HCT116 (cell line): ENCODE data around the gene MAGEC1. TPM values are rescaled to one million over a fixed set of nuclear protein-coding genes. Genes with fewer than 3 reads are reported as not detected.

Source experiments
- ATAC-seq: fragments of 200-7000 bp; cut with Tn5 transposase; 2 replicates; pipeline ENCODE4 v1.9.1; 2020; ENCODE audit warnings: mild to moderate bottlenecking, moderate library complexity
- BruUV-seq: library from RNA; stranded (reverse); fragments of 400-500 nt; replicated peaks from 2 replicates; lab custom pipeline; 2021; lab: Mats Ljungman, UMichigan
- CTCF ChIA-PET: fragments of 300-600 bp; sonication (Branson Sonifier 250); formaldehyde crosslinking; loops from one replicate; lab custom pipeline; 2021; ENCODE audit warnings: antibody characterized with exemption; lab: Charles Lee
- POLR2A ChIA-PET: fragments of 300-600, 350-600 bp; sonication (Branson Sonifier 250); formaldehyde crosslinking; loops from one replicate; lab custom pipeline; 2021; ENCODE audit warnings: antibody characterized with exemption; lab: Charles Lee
- RAD21 ChIA-PET, 2 experiments: fragments of 300-600 bp; sonication (Branson Sonifier 250); formaldehyde crosslinking; loops; one replicate each; lab custom pipeline; 2023; ENCODE audit warnings: low total read pairs in 2 of 2; ENCODE audit not compliant: uncharacterized antibody in 2 of 2, unreplicated experiment in 2 of 2, low non-redundant PET in 1 of 2; lab: Charles Lee
- DNase-seq: peaks from one replicate; pipeline ENCODE4 v3.0.0-alpha.2; 2010; ENCODE audit warnings: low read depth, low spot score
- H2AFZ ChIP-seq: fragments of 200-600 bp; shearing (Covaris generic), sonication (generic); 2 replicates; pipeline ENCODE4 v1.6.1; 2017; ENCODE audit warnings: low read depth, mixed run types, mixed read lengths, antibody characterized with exemption, low read length; ENCODE audit not compliant: poor library complexity, severe bottlenecking
- H3K27ac ChIP-seq: 2 replicates; pipeline ENCODE4 v1.5.1; 2012; ENCODE audit warnings: low read depth, low read length
- H3K27me3 ChIP-seq: fragments of 200-600 bp; sonication (generic); 2 replicates; pipeline ENCODE4 v1.6.1; 2016; ENCODE audit warnings: mixed run types, low read length, mixed read lengths; ENCODE audit not compliant: insufficient read depth
- H3K36me3 ChIP-seq, 2 experiments: fragments of 200-500 bp in 1 of 2; fragments of 200-600 bp in 1 of 2; sonication (Bioruptor generic) in 1 of 2; sonication (generic) in 1 of 2; 2 replicates each; pipeline versions ENCODE4 v1.5.1 to v1.6.1; 2014 to 2016; ENCODE audit warnings: low read length in 2 of 2, inconsistent platforms in 1 of 2, mixed read lengths in 1 of 2, mixed run types in 1 of 2; ENCODE audit not compliant: insufficient read depth in 2 of 2, control insufficient read depth in 1 of 2
- H3K4me1 ChIP-seq, 2 experiments: fragments of 200-600 bp in 1 of 2; sonication (generic) in 1 of 2; 2 replicates each; pipeline versions ENCODE4 v1.5.1 to v1.6.1; 2012 to 2017; ENCODE audit warnings: low read length in 2 of 2, inconsistent platforms in 1 of 2, mild to moderate bottlenecking in 1 of 2, mixed read lengths in 1 of 2, mixed run types in 1 of 2, moderate library complexity in 1 of 2; ENCODE audit not compliant: insufficient read depth in 2 of 2, control insufficient read depth in 1 of 2
- H3K4me2 ChIP-seq: fragments of 200-600 bp; sonication (generic); 2 replicates; pipeline ENCODE4 v1.6.1; 2017; ENCODE audit warnings: mixed run types, low read length, mixed read lengths
- H3K4me3 ChIP-seq, 2 experiments: fragments of 200-600 bp in 1 of 2; sonication (generic) in 1 of 2; replicated peaks in 1 of 2; 2 replicates each; pipeline ENCODE4 v1.5.1; 2011 to 2016; ENCODE audit warnings: low read length in 2 of 2, control low read depth in 1 of 2, low read depth in 1 of 2, mild to moderate bottlenecking in 1 of 2, mixed read lengths in 1 of 2, mixed run types in 1 of 2
- H3K79me2 ChIP-seq: fragments of 200-600 bp; sonication (generic); 2 replicates; pipeline ENCODE4 v1.6.1; 2017; ENCODE audit warnings: mild to moderate bottlenecking, mixed run types, low read length, moderate library complexity, mixed read lengths; ENCODE audit not compliant: insufficient read depth
- H3K9ac ChIP-seq: fragments of 200-600 bp; sonication (generic); 2 replicates; pipeline ENCODE4 v1.6.1; 2016; ENCODE audit warnings: low read length, mixed read lengths
- H3K9me2 ChIP-seq: fragments of 200-600 bp; sonication (generic), shearing (Covaris generic); 2 replicates; pipeline ENCODE4 v1.6.1; 2017; ENCODE audit warnings: mixed run types, mild to moderate bottlenecking, moderate library complexity; ENCODE audit not compliant: insufficient read depth
- H3K9me3 ChIP-seq, 2 experiments: fragments of 200-500 bp in 1 of 2; fragments of 200-600 bp in 1 of 2; sonication (Bioruptor generic) in 1 of 2; sonication (generic) in 1 of 2; 2 replicates each; pipeline ENCODE4 v1.6.1; 2014 to 2017; ENCODE audit warnings: low read length in 2 of 2, mixed read lengths in 2 of 2, inconsistent platforms in 1 of 2, low read depth in 1 of 2, mild to moderate bottlenecking in 1 of 2, mixed run types in 1 of 2, moderate library complexity in 1 of 2; ENCODE audit not compliant: control insufficient read depth in 1 of 2, insufficient read depth in 1 of 2
- H4K20me1 ChIP-seq: fragments of 200-600 bp; sonication (generic), shearing (Covaris generic); 2 replicates; pipeline ENCODE4 v1.6.1; 2017; ENCODE audit warnings: mixed run types, mild to moderate bottlenecking, moderate library complexity; ENCODE audit not compliant: insufficient read depth
- EGR1 ChIP-seq: IDR thresholded peaks from 2 replicates; pipeline ENCODE4 v1.6.1; 2012; ENCODE audit warnings: low read depth
- ELF1 ChIP-seq: IDR thresholded peaks from 2 replicates; pipeline ENCODE4 v1.6.1; 2012; ENCODE audit warnings: low read depth, borderline replicate concordance
- EZH2 ChIP-seq: fragments of 200-600 bp; sonication (generic); IDR thresholded peaks from 2 replicates; pipeline ENCODE4 v1.6.1; 2017; ENCODE audit warnings: antibody characterized with exemption, mixed run types
- EZH2phosphoT487 ChIP-seq: fragments of 200-600 bp; IDR thresholded peaks from 2 replicates; pipeline ENCODE4 v1.6.1; 2018; ENCODE audit warnings: antibody characterized with exemption, borderline replicate concordance
- FOSL1 ChIP-seq: IDR thresholded peaks from 2 replicates; pipeline ENCODE4 v1.6.1; 2012; ENCODE audit warnings: low read depth
- JUND ChIP-seq: IDR thresholded peaks from 2 replicates; pipeline ENCODE4 v1.6.1; 2012
- SIN3A ChIP-seq: IDR thresholded peaks from 2 replicates; pipeline ENCODE4 v1.6.1; 2012; ENCODE audit warnings: low read depth
- SP1 ChIP-seq: IDR thresholded peaks from 2 replicates; pipeline ENCODE4 v1.6.1; 2012; ENCODE audit warnings: low read depth
- SRF ChIP-seq: IDR thresholded peaks from 2 replicates; pipeline ENCODE4 v1.6.1; 2012; ENCODE audit warnings: low read depth
- TCF7L2 ChIP-seq: IDR thresholded peaks from 2 replicates; pipeline ENCODE4 v1.7.0; 2011; ENCODE audit warnings: borderline replicate concordance, inconsistent platforms; ENCODE audit not compliant: insufficient read depth, insufficient read length; ENCODE audit errors: extremely low read depth
- YY1 ChIP-seq: IDR thresholded peaks from 2 replicates; pipeline ENCODE4 v1.6.1; 2011; ENCODE audit warnings: low read length, low read depth, moderate library complexity, mild to moderate bottlenecking; ENCODE audit not compliant: insufficient replicate concordance; ENCODE audit errors: extremely low read depth
- ZFX ChIP-seq: fragments of 450-650 bp; IDR thresholded peaks from 2 replicates; pipeline ENCODE4 v1.6.1; 2017
- intact Hi-C: fragments of 100-400 bp; cut with micrococcal nuclease; formaldehyde crosslinking; loops from 2 replicates; pipeline ENCODE4 v1.10.0; 2022
- total RNA-seq: library from RNA; stranded (reverse); gene quantifications from one replicate; pipeline ENCODE4 v1.2.1, GENCODE V29; 2021; ENCODE audit not compliant: unreplicated experiment
- TF ChIP-seq, protein P1 (sequence below): IDR thresholded peaks from 2 replicates; pipeline ENCODE4 v1.6.1; 2012

MAGEC1 gene
- total RNA-seq, 1 experiment from 2014 or later: not detected

DNA sequence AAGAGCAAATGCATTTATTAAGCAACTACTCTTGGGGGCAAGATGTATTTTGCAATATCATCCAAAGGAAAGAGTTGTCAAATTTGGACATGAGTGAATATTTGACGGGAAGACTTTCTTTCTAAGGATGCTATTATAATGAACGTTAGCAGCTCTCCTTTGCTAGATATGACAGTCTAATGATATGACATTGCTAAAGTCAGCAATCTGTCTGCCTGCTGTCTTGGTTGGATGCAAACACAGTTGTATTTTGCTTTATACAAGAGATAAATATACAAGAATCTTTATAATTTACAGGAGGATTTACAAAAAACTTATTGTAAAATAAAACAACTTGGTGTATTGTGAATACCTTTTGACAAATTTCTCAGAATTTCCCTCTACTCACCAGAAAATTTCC, 37.5 kb downstream of the MAGEC1 start:
- no peaks in the 10 kb centered on the region for H3K36me3 ChIP-seq
- no peak overlapping the region for H2AFZ ChIP-seq
- H3K4me1 ChIP-seq: no peaks in the 10 kb centered on the region
- RAD21 ChIA-PET: no interaction called here
- POLR2A ChIA-PET: no interaction called here
- ATAC-seq (no peak), DNase-seq (no peak)
- H3K27ac ChIP-seq: no peak overlapping the region
- CTCF ChIA-PET: no interaction called here
- H3K79me2 ChIP-seq: no peaks in the 10 kb centered on the region
- no peaks in the 10 kb centered on the region for H4K20me1 ChIP-seq
- H3K9me3 ChIP-seq: no peaks in the 10 kb centered on the region; a peak in 1 of 4 replicates
- no peaks in the 10 kb centered on the region for H3K9me2 ChIP-seq
- H3K9ac ChIP-seq: no peak overlapping the region
- BruUV-seq: no TSS peak
- H3K4me2 ChIP-seq: no peak overlapping the region
- no peaks in the 10 kb centered on the region for H3K27me3 ChIP-seq
- no peak overlapping the region for H3K4me3 ChIP-seq
- no peak for TF ChIP-seq YY1
- TF ChIP-seq ZFX: no peak
- TF ChIP-seq TCF7L2: no peak
- no peak for TF ChIP-seq SRF
- no peak for TF ChIP-seq FOSL1
- no peak for TF ChIP-seq ELF1
- no peak for TF ChIP-seq EGR1
- TF ChIP-seq JUND: no peak
- TF ChIP-seq, all 23 proteins: peak for 0
- intact Hi-C loops: no loop called here

- RAD21 ChIA-PET: no interaction called here
- no peak for ATAC-seq
- Histone ChIP-seq H3K9me2 (no peaks in the 10 kb centered on the region), H3K27ac (no peak overlapping the region), H3K4me2 (no peak overlapping the region), H3K4me1 (no peaks in the 10 kb centered on the region), H4K20me1 (no peaks in the 10 kb centered on the region), H3K27me3 (no peaks in the 10 kb centered on the region), H3K9me3 (no peaks in the 10 kb centered on the region; a peak in 1 of 4 replicates), H3K36me3 (no peaks in the 10 kb centered on the region), H3K4me3 (no peak overlapping the region), H2AFZ (no peak overlapping the region), H3K79me2 (no peaks in the 10 kb centered on the region), H3K9ac (no peak overlapping the region)
- POLR2A ChIA-PET: no interaction called here
- intact Hi-C loops: no loop called here
- TF ChIP-seq SP1 (no peak), ELF1 (no peak), EZH2 (no peak), FOSL1 (no peak), EGR1 (no peak), EZH2phosphoT487 (no peak), SIN3A (no peak)
- TF ChIP-seq, protein P1, sequence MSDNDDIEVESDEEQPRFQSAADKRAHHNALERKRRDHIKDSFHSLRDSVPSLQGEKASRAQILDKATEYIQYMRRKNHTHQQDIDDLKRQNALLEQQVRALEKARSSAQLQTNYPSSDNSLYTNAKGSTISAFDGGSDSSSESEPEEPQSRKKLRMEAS: no peak
- no peak for DNase-seq
- no TSS peak for BruUV-seq
- CTCF ChIA-PET: no interaction called here
Measured at GRCh38 chrX:141945426-141945825, 41.7 kb downstream of the MAGEC1 start.
